GM21515 (cell line): ENCODE data around the gene LDLRAD4.
"Not testable (repeated sequence)": the region's sequence is repeated elsewhere in the genome, so short reads cannot be mapped to it uniquely, and the experiment has no call there.

Source experiments
- ATAC-seq: cut with Tn5 transposase; IDR thresholded peaks from one replicate; pipeline ENCODE4 v1.9.1; 2021; ENCODE audit not compliant: unreplicated experiment

The LDLRAD4 gene

GRCh38 chr18:13684546-13684945, 466.0 kb downstream of the LDLRAD4 start:
- no peak for ATAC-seq

- ATAC-seq, result no peak
Measured at GRCh38 chr18:13688191-13689136, 469.9 kb downstream of the LDLRAD4 start.

- not testable (repeated sequence) for ATAC-seq
Measured at GRCh38 chr18:13690060-13690459, 471.5 kb downstream of the LDLRAD4 start.

- ATAC-seq, result not testable (repeated sequence)
Measured at GRCh38 chr18:13695337-13695736, 476.8 kb downstream of the LDLRAD4 start.

GRCh38 chr18:13696961-13697360, 478.4 kb downstream of the LDLRAD4 start:
- ATAC-seq, result no peak

GRCh38 chr18:13700153-13700552, 481.6 kb downstream of the LDLRAD4 start:
- ATAC-seq, result no peak
